GM21619 (cell line): ENCODE measurements around the gene EIF2B5.

ENCODE experiments used
- ATAC-seq: cut with Tn5 transposase; IDR thresholded peaks from one replicate; pipeline ENCODE4 v1.9.1; 2021; ENCODE audit not compliant: unreplicated experiment

EIF2B5 gene

GRCh38 chr3:184172681-184173373 is 37.7 kb downstream of the EIF2B5 start:
- ATAC-seq: no peak

GRCh38 chr3:184173374-184173722 is 38.2 kb downstream of the EIF2B5 start:
- ATAC-seq: no peak

DNA sequence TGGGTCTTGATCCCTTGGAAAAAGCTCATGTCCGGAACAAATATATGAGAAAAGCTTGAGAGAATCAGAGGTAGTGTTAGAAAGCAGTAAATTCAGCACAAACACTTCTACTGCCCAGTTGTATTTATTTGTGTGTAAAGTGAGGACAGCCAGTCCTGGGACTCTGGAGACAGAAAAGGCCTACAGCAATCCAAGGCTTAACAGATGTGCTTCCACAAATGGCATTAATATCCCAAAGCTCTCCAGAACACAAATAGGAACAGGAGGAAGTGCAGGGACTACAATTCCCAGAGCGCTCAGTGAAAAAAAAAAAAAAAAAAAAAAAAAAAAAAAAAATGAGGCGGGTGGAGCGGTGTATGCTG is 39.1 kb downstream of the EIF2B5 start:
- ATAC-seq: no peak

DNA sequence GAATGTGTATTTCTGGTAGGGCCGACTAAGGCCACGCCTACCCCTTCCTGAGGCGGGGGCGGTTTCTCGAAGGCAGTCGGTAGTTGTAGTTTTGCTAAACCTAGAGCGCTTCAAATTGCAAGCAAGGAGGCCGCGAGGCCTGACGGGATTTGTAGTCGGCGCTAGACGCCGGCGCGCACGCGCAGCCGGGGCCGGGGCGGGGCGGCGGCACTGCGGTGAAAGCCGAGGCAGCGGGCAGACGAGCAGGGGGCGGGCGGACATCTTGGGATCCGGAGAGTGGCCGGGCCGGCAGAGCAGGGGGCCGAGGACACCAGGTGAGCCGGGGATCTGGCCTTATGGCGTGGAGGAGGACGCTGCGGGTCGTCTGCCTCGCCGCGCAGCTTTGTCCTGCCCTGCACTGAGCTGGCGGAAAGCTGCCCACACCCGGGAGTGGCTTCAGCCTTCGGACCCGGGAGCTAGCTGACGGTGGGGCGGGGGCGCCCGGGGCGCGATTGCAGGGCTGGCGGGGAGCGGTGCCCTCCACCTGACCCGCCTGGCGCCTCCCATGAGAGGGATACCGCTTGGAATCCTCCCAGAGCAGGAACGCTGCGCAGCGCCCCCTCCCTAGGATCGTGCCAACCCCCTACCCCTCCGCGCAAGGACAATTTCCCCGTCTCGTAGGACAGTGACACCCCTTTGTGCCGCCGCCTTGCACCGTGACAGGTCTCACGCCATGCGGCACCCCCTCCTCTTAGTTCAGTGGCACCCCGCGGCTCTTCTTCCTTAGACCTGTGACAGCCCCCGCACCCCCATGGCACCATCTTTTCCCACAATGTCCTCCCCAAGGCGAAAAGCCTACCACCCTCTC is 39.7 kb downstream of the EIF2B5 start, which contains the start of gene AP2M1:
Gene AP2M1 (plus strand): TSS at position 210 of the 847 bp plus-strand sequence. CDS start 2,139 bp downstream, outside the sequence.
- ATAC-seq: peak; percentile 97

DNA sequence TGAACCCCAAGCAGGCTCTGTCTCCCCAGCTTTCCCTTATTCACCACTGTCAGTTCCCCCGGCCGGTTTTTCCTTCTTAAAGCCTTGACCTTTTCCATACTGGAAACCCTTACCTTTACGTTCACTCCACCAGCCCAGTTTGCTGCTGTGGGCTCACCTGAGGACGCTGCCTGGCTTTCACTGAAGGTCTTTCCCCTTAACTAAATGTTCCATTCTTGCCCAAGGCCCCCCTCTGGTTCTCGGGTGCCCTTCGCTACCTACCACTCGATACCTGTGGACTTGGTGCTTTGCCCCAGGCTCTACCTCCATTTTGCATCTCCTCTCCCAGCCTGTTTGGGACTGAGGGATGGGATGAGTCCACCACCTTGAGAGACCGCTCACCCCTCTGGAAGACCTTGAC is 40.3 kb downstream of the EIF2B5 start:
- ATAC-seq: no peak

DNA sequence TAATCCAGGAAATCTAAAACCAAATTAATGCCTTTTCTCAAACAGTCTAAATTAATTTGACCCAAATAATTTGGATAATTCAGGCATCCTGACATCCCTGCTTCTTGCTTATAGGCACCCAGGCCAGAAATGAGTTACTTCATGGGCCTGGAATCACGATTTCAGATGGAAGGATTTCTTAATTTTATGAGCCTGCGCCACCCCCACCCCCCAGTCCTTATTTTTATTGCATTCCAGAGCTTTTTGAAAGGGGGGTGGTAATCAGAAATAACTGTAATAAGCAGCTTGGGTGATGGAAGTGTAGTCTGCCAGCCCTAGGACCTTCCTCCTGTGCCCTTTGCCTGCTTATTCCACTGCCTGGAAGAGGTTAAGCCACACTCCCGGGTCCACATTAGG is 40.8 kb downstream of the EIF2B5 start:
- ATAC-seq: no peak

DNA sequence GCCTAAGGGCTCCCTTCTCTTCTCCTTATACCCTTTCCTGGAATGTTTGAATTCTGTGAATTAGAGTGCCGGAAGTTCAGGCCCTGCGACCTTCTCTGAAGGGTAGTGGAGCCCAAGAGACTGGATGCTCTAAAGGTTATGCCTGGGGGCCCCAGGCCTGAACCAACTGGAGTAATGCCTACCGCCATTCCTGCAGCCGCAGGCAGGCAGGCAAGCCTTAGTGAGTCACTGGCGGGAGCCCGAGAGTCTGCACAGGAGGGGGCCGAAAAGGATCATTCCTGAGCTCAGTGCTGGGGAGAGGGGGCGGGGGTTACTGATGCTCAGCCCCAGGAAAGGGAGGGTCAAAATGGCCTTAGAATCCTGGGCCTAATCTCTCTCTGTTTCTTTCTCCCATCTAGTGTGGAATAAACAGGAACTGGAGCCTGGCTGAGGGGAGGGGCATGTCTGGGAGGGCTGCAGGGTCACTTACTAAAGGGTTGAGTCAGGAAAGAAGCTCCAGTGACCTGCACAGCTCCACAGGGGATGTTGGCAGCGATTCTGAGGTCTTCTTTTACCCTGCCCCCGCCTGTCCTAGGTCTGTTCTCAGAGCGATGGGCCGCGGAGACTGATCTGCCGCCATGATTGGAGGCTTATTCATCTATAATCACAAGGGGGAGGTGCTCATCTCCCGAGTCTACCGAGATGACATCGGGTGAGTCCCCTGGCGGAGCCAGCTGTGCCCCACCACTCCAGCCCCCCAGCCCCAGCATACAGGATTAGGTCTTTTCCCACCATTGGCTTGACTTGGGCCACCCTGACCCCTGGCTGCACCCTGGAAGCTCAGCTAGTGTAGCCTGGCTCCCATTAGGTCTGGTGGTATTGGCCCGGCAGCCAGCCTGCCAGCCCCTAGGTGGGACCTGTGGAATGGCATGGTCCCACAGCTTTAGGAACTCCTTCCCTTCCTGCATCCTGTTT is 41.5 kb downstream of the EIF2B5 start:
- no peak for ATAC-seq

- no peak for ATAC-seq
Observed at GRCh38 chr3:184177331-184177731, 42.2 kb downstream of the EIF2B5 start.

DNA sequence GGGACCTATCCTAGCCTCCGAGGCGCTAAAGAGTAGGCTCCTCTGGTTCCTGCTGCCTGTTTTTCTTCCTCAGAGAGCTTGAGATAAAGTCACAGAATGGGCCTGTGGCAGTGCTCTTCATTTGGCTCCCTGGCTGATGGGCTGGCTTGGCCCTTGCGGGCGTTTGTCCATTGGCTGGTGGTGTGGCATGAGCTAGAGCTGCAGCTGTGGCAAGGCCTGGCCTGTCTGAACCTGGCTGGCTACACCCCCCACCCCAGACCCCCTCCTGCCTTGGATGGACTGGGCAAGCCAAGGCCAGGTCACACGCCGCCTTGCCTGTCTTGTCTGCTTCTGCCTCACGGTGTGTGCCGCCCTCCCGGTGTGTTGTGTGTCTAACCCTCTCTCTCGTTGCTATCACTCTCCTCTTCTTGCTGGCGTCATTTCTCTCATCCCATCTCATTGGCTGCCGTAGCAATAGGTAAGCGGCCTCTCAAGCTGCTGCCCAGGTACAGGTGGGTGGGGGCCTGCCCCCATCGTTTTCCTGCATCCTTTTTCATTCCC is 42.7 kb downstream of the EIF2B5 start:
- ATAC-seq: no peak

GRCh38 chr3:184178521-184179138 is 43.5 kb downstream of the EIF2B5 start:
- ATAC-seq: no peak

- no peak for ATAC-seq
Observed at GRCh38 chr3:184180165-184180564, 45.0 kb downstream of the EIF2B5 start.

- ATAC-seq: no peak
Observed at GRCh38 chr3:184181596-184181995, 46.4 kb downstream of the EIF2B5 start.

DNA sequence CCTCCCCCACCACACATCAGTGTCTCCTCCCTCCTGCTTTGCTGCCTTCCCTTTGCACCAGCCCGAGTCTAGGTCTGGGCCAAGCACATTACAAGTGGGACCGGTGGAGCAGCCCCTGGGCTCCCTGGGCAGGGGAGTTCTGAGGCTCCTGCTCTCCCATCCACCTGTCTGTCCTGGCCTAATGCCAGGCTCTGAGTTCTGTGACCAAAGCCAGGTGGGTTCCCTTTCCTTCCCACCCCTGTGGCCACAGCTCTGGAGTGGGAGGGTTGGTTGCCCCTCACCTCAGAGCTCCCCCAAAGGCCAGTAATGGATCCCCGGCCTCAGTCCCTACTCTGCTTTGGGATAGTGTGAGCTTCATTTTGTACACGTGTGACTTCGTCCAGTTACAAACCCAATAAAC is 48.5 kb downstream of the EIF2B5 start:
- ATAC-seq: no peak

DNA sequence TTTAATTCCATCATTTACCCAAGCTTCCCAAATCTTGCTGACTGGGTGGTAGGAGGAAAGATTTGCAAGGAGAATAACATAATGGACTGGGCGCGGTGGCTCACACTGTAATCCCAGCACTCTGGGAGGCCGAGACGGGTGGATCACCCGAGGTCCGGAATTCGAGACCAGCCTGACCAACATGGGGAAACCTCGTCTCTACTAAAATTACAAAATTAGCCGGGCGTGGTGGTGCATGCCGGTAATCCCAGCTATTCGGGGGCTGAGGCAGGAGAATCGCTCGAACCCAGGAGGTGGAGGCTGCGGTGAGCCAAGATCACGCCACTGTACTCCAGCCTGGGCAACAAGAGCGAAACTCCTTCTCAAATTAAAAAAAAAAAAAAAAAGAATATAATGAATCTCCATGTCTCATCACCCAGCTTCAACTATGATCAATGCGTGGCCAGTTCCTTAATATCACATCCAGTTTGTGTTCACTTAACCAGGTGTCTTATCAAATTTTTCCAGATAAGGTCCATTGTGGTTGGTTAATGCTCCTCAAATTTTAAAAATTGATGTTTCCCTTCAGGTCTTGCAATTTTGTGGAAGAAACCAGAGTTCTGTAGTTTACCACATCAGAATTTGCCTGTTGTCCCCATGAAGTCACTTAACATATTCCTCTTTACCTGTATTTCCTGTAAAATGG is 49.5 kb downstream of the EIF2B5 start:
- no peak for ATAC-seq

DNA sequence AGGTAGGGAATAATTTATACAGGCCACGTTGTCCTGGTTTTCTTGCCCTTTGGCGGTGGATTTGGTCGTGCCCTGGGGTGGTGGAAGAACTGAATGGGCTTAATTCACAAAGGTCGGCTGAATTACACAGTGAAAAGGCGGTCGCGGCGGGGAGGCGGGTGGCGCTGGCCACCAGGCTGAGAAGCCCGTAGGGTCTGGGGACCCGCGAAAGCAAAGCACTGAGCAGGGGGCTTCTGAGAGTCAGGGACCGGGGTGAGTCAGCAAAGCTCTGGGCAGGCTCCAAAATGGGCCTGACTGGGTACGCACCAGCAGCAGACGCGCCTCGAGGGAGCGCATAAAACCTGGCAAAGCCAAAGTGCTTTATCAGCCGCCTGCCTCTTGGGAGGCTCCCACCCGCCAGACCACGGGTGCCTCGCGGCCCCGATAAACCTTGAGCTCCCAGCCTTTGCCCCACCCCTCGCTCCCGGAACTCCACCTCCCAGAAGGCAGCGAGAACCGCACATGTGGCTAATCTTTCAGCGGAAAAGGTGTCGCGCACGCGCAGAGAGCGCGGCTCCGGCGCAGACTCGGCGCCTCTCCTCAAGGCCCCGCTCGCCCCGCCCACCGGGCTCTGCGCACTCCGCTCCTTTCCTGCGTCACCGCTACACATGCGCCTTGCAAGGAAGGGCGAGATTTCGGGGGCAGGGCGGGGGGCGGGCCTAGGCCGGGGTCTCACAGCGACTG is 50.5 kb downstream of the EIF2B5 start:
- ATAC-seq: peak; percentile 91

- ATAC-seq: no peak
Observed at GRCh38 chr3:184186184-184186901, 51.2 kb downstream of the EIF2B5 start, which contains the start of gene ABCF3. TSS of gene ABCF3 (plus strand) at chr3:184186199. CDS start at chr3:184186208, 9 bp downstream.

DNA sequence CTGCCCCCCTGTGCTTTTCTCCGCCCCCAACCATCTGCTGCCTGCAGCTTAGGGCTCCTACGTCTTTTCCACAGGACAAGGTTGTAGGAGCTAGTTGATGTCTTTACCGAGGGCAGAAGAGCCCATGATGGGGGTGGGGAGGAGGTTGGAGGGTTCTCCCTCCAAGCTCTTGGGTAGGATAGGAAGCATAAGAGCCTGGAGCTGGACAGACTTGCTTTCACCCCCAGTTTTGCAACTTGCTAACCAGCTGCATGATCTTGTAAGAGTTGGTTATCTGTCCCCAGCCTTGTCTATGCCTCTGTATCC is 51.7 kb downstream of the EIF2B5 start:
- no peak for ATAC-seq

GRCh38 chr3:184188080-184188479 is 52.9 kb downstream of the EIF2B5 start:
- no peak for ATAC-seq

- ATAC-seq: no peak
Observed at GRCh38 chr3:184189421-184189820, 54.3 kb downstream of the EIF2B5 start.
